ENCODE measurements around the gene FAM78B.

FAM78B gene

GRCh38 chr1:166063701-166064100 lies 103.1 kb downstream of the FAM78B start:
- DNase-seq: no peak

- DNase-seq: no peak
Measured at GRCh38 chr1:166062421-166063070, 104.3 kb downstream of the FAM78B start.

- DNase-seq: no peak
Measured at GRCh38 chr1:166057650-166058049, 109.2 kb downstream of the FAM78B start.

- DNase-seq: no peak
Measured at GRCh38 chr1:166053395-166053794, 113.4 kb downstream of the FAM78B start.

GRCh38 chr1:166040202-166040997 lies 126.4 kb downstream of the FAM78B start:
- DNase-seq: no peak

GRCh38 chr1:166039436-166040201 lies 127.2 kb downstream of the FAM78B start:
- no peak for DNase-seq

- no peak for DNase-seq
Measured at GRCh38 chr1:166036092-166036491, 130.7 kb downstream of the FAM78B start.

- DNase-seq: no peak
Measured at GRCh38 chr1:166032572-166033371, 134.0 kb downstream of the FAM78B start.

GRCh38 chr1:166031932-166032571 lies 134.7 kb downstream of the FAM78B start:
- DNase-seq: no peak

- DNase-seq: no peak
Measured at GRCh38 chr1:166029196-166029945, 137.4 kb downstream of the FAM78B start.

GRCh38 chr1:166026555-166026954 lies 140.2 kb downstream of the FAM78B start:
- DNase-seq: no peak

GRCh38 chr1:166026143-166026542 lies 140.7 kb downstream of the FAM78B start:
- no peak for DNase-seq

- DNase-seq: no peak
Measured at GRCh38 chr1:166020210-166020609, 146.6 kb downstream of the FAM78B start.

Measured in bone marrow (tissue), 2 donors.